ENCODE data around the gene COQ8A.

COQ8A gene

GRCh38 chr1:226980122-226980560, 40.0 kb downstream of the COQ8A start:
- no peaks in the 10 kb centered on the region for H3K9me2 ChIP-seq (ENCODE audit: low read depth, low read length)
- no peak overlapping the region for H3K4me2 ChIP-seq (ENCODE audit: low read length)
- H3K79me2 ChIP-seq (ENCODE audit: insufficient read depth, low read length): no peaks in the 10 kb centered on the region
- H4K20me1 ChIP-seq (ENCODE audit: insufficient read depth, low read length): no peaks in the 10 kb centered on the region
- H3K36me3 ChIP-seq (ENCODE audit: insufficient read depth, low read length): no peaks in the 10 kb centered on the region
- no peak overlapping the region for H3K27ac ChIP-seq (ENCODE audit: low read depth, low read length, poor library complexity, severe bottlenecking)
- H3F3A ChIP-seq (ENCODE audit: insufficient read depth, low read length): no peaks in the 10 kb centered on the region
- H3K4me1 ChIP-seq (ENCODE audit: insufficient read depth, low read length, severe bottlenecking): no peaks in the 10 kb centered on the region
- no peaks in the 10 kb centered on the region for H3K27me3 ChIP-seq (ENCODE audit: insufficient read depth, low read length)
- H3K9me3 ChIP-seq (ENCODE audit: low read length): no peaks in the 10 kb centered on the region
- H3K4me3 ChIP-seq (ENCODE audit: low read depth, low read length, poor library complexity, severe bottlenecking): no peak overlapping the region
- no peak overlapping the region for H3K9ac ChIP-seq (ENCODE audit: low read length)
- no peak overlapping the region for H2AFZ ChIP-seq (ENCODE audit: low read length)
- no peak for TF ChIP-seq EZH2 (IDR thresholded peaks at IDR 0.05; ENCODE audit: borderline replicate concordance, low read length)
- TF ChIP-seq CTCF (IDR thresholded peaks at IDR 0.05; ENCODE audit: low read length): no peak

GRCh38 chr1:226980565-226981385, 40.7 kb downstream of the COQ8A start:
- Histone ChIP-seq H3K79me2 (ENCODE audit: insufficient read depth, low read length) (no peaks in the 10 kb centered on the region), H3K27ac (ENCODE audit: low read depth, low read length, poor library complexity, severe bottlenecking) (no peak overlapping the region), H3K9me2 (ENCODE audit: low read depth, low read length) (no peaks in the 10 kb centered on the region), H3K9me3 (ENCODE audit: low read length) (no peaks in the 10 kb centered on the region), H2AFZ (ENCODE audit: low read length) (no peak overlapping the region), H3K9ac (ENCODE audit: low read length) (no peak overlapping the region), H3K4me3 (ENCODE audit: low read depth, low read length, poor library complexity, severe bottlenecking) (no peak overlapping the region), H3F3A (ENCODE audit: insufficient read depth, low read length) (no peaks in the 10 kb centered on the region), H3K4me2 (ENCODE audit: low read length) (no peak overlapping the region), H3K27me3 (ENCODE audit: insufficient read depth, low read length) (no peaks in the 10 kb centered on the region), H3K4me1 (ENCODE audit: insufficient read depth, low read length, severe bottlenecking) (no peaks in the 10 kb centered on the region), H3K36me3 (ENCODE audit: insufficient read depth, low read length) (no peaks in the 10 kb centered on the region), H4K20me1 (ENCODE audit: insufficient read depth, low read length) (no peaks in the 10 kb centered on the region)
- TF ChIP-seq EZH2 (IDR thresholded peaks at IDR 0.05; ENCODE audit: borderline replicate concordance, low read length) (no peak), CTCF (IDR thresholded peaks at IDR 0.05; ENCODE audit: low read length) (no peak)

- Histone ChIP-seq H3K4me1 (ENCODE audit: insufficient read depth, low read length, severe bottlenecking) (no peaks in the 10 kb centered on the region), H2AFZ (ENCODE audit: low read length) (no peak overlapping the region), H3K4me2 (ENCODE audit: low read length) (no peak overlapping the region), H3K9me3 (ENCODE audit: low read length) (no peaks in the 10 kb centered on the region), H3K27me3 (ENCODE audit: insufficient read depth, low read length) (no peaks in the 10 kb centered on the region), H3K79me2 (ENCODE audit: insufficient read depth, low read length) (no peaks in the 10 kb centered on the region), H4K20me1 (ENCODE audit: insufficient read depth, low read length) (no peaks in the 10 kb centered on the region), H3K27ac (ENCODE audit: low read depth, low read length, poor library complexity, severe bottlenecking) (no peak overlapping the region), H3K4me3 (ENCODE audit: low read depth, low read length, poor library complexity, severe bottlenecking) (no peak overlapping the region), H3F3A (ENCODE audit: insufficient read depth, low read length) (no peaks in the 10 kb centered on the region), H3K9ac (ENCODE audit: low read length) (no peak overlapping the region), H3K9me2 (ENCODE audit: low read depth, low read length) (no peaks in the 10 kb centered on the region), H3K36me3 (ENCODE audit: insufficient read depth, low read length) (no peaks in the 10 kb centered on the region)
- TF ChIP-seq EZH2 (IDR thresholded peaks at IDR 0.05; ENCODE audit: borderline replicate concordance, low read length) (no peak), CTCF (IDR thresholded peaks at IDR 0.05; ENCODE audit: low read length) (no peak)
Measured at GRCh38 chr1:226981386-226981817, 41.3 kb downstream of the COQ8A start.

Data from OCI-LY1 (cell line).